SK-N-SH treated with all-trans-retinoic acid at 6 μM for 48 hours (cell line): ENCODE measurements around the gene FMN1.
A peak's percentile ranks its signal among the peaks of the same experiment; 100 is the strongest.

Experiments used
- ATAC-seq: fragments of 200-7000 bp; cut with Tn5 transposase; 3 replicates; pipeline ENCODE4 v1.9.1; 2020; ENCODE audit warnings: mild to moderate bottlenecking, moderate library complexity
- ARNTL ChIP-seq: fragments of 450-650 bp; formaldehyde crosslinking; IDR thresholded peaks from 2 replicates; pipeline ENCODE4 v1.5.0; 2020; ENCODE audit warnings: low read depth, mild to moderate bottlenecking, moderate library complexity, borderline replicate concordance
- BACH2 ChIP-seq: fragments of 250-450 bp; sonication (Bioruptor Pico); IDR thresholded peaks from 2 replicates; pipeline ENCODE4 v1.9.0; 2021; ENCODE audit warnings: mild to moderate bottlenecking, borderline replicate concordance
- CSDC2 ChIP-seq: fragments of 250-450 bp; sonication (Bioruptor Pico); IDR thresholded peaks from 2 replicates; pipeline ENCODE4 v1.5.0; 2020; ENCODE audit warnings: mild to moderate bottlenecking, moderate library complexity
- ESRRG ChIP-seq: fragments of 250-450 bp; sonication (Bioruptor Pico); IDR thresholded peaks from 2 replicates; pipeline ENCODE4 v1.6.1; 2021; ENCODE audit warnings: mild to moderate bottlenecking
- GLIS3 ChIP-seq: fragments of 250-450 bp; sonication (Bioruptor Pico); IDR thresholded peaks from 2 replicates; pipeline ENCODE4 v1.5.0; 2020; ENCODE audit warnings: mild to moderate bottlenecking, moderate library complexity
- ISL1 ChIP-seq: fragments of 250-450 bp; sonication (Bioruptor Pico); IDR thresholded peaks from 2 replicates; pipeline ENCODE4 v2.1.2; 2022; ENCODE audit warnings: mild to moderate bottlenecking, moderate library complexity
- OSR1 ChIP-seq: fragments of 250-450 bp; sonication (Bioruptor Pico); IDR thresholded peaks from 2 replicates; pipeline ENCODE4 v1.8.0; 2022; ENCODE audit warnings: moderate library complexity, mild to moderate bottlenecking, inconsistent platforms
- PATZ1 ChIP-seq: fragments of 250-450 bp; sonication (Bioruptor Pico); IDR thresholded peaks from 2 replicates; pipeline ENCODE4 v1.8.0; 2020; ENCODE audit warnings: mild to moderate bottlenecking, moderate library complexity, borderline replicate concordance
- RARB ChIP-seq: fragments of 250-450 bp; sonication (Bioruptor Pico); IDR thresholded peaks from 2 replicates; pipeline ENCODE4 v1.8.0; 2021; ENCODE audit warnings: mild to moderate bottlenecking, moderate library complexity
- SNAI2 ChIP-seq: fragments of 250-450 bp; sonication (Bioruptor Pico); IDR thresholded peaks from 2 replicates; pipeline ENCODE4 v1.5.0; 2020; ENCODE audit warnings: mild to moderate bottlenecking, moderate library complexity
- TOX ChIP-seq: fragments of 250-450 bp; sonication (Bioruptor Pico); IDR thresholded peaks from 2 replicates; pipeline ENCODE4 v1.8.0; 2021; ENCODE audit warnings: mild to moderate bottlenecking, moderate library complexity, borderline replicate concordance
- TSHZ2 ChIP-seq: fragments of 250-450 bp; sonication (Bioruptor Pico); IDR thresholded peaks from 2 replicates; pipeline ENCODE4 v1.5.0; 2020; ENCODE audit warnings: mild to moderate bottlenecking, moderate library complexity
- ZC3H10 ChIP-seq: fragments of 250-450 bp; sonication (Bioruptor Pico); IDR thresholded peaks from 2 replicates; pipeline ENCODE4 v1.5.1; 2021; ENCODE audit warnings: mild to moderate bottlenecking, moderate library complexity
- ZFP3 ChIP-seq: fragments of 250-450 bp; sonication (Bioruptor Pico); IDR thresholded peaks from 2 replicates; pipeline ENCODE4 v1.5.0; 2020; ENCODE audit warnings: mild to moderate bottlenecking, moderate library complexity
- ZFP30 ChIP-seq: fragments of 450-650 bp; formaldehyde crosslinking; IDR thresholded peaks from 2 replicates; pipeline ENCODE4 v1.5.0; 2022; ENCODE audit warnings: mild to moderate bottlenecking, moderate library complexity
- ZNF565 ChIP-seq: fragments of 450-650 bp; formaldehyde crosslinking; conservative IDR thresholded peaks from 2 replicates; pipeline ENCODE4 v1.5.0; 2020; ENCODE audit warnings: low read depth, mild to moderate bottlenecking, moderate library complexity
- ZNF70 ChIP-seq: fragments of 450-650 bp; formaldehyde crosslinking; IDR thresholded peaks from 2 replicates; pipeline ENCODE4 v1.5.0; 2020; ENCODE audit warnings: mild to moderate bottlenecking, moderate library complexity
- TF ChIP-seq, protein P1 (sequence below): fragments of 250-450 bp; sonication (Bioruptor Pico); IDR thresholded peaks from 2 replicates; pipeline ENCODE4 v1.8.0; 2021; ENCODE audit warnings: low read depth, mild to moderate bottlenecking, moderate library complexity, borderline replicate concordance
- TF ChIP-seq, protein P2 (sequence below): fragments of 250-450 bp; sonication (Bioruptor Pico); IDR thresholded peaks from 2 replicates; pipeline ENCODE4 v1.5.1; 2021; ENCODE audit warnings: mild to moderate bottlenecking, moderate library complexity
- TF ChIP-seq, protein P3 (sequence below): fragments of 250-450 bp; sonication (Bioruptor Pico); IDR thresholded peaks from 2 replicates; pipeline ENCODE4 v1.5.1; 2020; ENCODE audit warnings: low read depth, mild to moderate bottlenecking, moderate library complexity

FMN1 gene

DNA sequence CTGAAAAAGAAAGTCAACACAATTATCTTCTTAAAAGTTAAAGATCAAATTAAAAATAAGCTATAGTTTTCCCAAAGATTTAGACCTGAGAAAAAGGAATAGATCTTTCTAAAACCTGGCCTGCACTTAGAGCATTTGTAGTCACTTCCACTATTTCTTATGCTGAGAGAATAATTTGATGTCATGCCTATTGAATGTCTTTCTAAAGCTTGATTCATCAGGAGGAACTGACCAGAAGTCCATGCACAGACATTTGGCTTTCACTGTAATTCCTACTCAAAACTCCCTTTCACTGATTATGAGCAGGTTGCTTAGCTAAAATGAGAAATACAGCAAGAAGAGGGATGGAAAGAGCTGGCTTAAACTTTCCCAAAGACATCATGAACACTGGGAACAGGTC lies 472.4 kb downstream of the FMN1 start (continued):
- no peak for TF ChIP-seq TSHZ2 (CRISPR knock-in tag)
- no peak for TF ChIP-seq CSDC2
- TF ChIP-seq, protein P1, sequence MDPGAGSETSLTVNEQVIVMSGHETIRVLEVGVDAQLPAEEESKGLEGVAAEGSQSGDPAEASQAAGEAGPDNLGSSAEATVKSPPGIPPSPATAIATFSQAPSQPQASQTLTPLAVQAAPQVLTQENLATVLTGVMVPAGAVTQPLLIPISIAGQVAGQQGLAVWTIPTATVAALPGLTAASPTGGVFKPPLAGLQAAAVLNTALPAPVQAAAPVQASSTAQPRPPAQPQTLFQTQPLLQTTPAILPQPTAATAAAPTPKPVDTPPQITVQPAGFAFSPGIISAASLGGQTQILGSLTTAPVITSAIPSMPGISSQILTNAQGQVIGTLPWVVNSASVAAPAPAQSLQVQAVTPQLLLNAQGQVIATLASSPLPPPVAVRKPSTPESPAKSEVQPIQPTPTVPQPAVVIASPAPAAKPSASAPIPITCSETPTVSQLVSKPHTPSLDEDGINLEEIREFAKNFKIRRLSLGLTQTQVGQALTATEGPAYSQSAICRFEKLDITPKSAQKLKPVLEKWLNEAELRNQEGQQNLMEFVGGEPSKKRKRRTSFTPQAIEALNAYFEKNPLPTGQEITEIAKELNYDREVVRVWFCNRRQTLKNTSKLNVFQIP (CRISPR knock-in tag) = no peak
- no peak for TF ChIP-seq TOX (CRISPR knock-in tag)

- no peak for ATAC-seq
- no peak for TF ChIP-seq ESRRG
- TF ChIP-seq ARNTL (CRISPR knock-in tag) = no peak
- TF ChIP-seq SNAI2 = no peak
Observed at GRCh38 chr15:32721596-32721995, 472.9 kb downstream of the FMN1 start.

GRCh38 chr15:32718821-32719716 lies 475.4 kb downstream of the FMN1 start:
- TF ChIP-seq, protein P2, sequence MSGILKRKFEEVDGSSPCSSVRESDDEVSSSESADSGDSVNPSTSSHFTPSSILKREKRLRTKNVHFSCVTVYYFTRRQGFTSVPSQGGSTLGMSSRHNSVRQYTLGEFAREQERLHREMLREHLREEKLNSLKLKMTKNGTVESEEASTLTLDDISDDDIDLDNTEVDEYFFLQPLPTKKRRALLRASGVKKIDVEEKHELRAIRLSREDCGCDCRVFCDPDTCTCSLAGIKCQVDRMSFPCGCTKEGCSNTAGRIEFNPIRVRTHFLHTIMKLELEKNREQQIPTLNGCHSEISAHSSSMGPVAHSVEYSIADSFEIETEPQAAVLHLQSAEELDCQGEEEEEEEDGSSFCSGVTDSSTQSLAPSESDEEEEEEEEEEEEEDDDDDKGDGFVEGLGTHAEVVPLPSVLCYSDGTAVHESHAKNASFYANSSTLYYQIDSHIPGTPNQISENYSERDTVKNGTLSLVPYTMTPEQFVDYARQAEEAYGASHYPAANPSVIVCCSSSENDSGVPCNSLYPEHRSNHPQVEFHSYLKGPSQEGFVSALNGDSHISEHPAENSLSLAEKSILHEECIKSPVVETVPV (CRISPR knock-in tag) = no peak
- peak; percentile 51 for ATAC-seq

DNA sequence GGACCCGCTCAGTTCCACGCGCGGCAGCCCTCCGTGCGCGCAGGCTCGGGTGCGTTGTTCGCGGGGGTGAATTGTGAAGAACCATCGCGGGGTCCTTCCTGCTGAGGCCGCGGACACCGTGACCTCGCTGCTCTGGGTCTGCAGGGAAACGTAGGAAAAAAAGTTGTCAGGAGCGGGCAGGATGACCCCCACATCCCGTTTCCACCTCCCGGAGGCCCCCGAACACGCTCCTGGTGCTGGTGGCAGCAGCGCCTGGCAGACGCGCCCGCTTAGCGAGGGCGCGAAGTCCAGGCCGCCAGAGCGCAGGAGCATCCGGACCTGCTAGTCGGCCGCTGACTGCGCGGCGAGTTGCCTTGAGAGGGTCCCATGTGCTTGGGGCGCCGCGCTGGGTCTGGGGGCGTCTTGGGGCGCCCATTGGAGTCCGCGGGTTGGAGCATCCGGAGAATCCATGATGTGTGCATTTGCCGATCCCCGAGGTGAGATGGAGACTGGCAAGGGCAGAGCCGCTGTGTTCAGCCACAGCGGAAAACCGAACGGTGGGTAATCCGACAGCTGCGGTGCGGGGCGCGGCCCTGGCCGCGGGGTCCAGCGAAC lies 476.2 kb downstream of the FMN1 start:
- ATAC-seq = peak; percentile 53

More for the DNA sequence above, 476.2 kb downstream of the FMN1 start:
- TF ChIP-seq ZFP30 (no peak), OSR1 (CRISPR knock-in tag) (no peak), ISL1 (CRISPR knock-in tag) (no peak), GLIS3 (CRISPR knock-in tag) (no peak), TSHZ2 (CRISPR knock-in tag) (no peak), ZNF70 (CRISPR knock-in tag) (no peak), ZC3H10 (no peak), ZFP3 (no peak), RARB (CRISPR knock-in tag) (no peak), ARNTL (CRISPR knock-in tag) (no peak), PATZ1 (no peak), ESRRG (no peak), ZNF565 (no peak), CSDC2 (no peak), BACH2 (CRISPR knock-in tag) (no peak)
- TF ChIP-seq, protein P3, sequence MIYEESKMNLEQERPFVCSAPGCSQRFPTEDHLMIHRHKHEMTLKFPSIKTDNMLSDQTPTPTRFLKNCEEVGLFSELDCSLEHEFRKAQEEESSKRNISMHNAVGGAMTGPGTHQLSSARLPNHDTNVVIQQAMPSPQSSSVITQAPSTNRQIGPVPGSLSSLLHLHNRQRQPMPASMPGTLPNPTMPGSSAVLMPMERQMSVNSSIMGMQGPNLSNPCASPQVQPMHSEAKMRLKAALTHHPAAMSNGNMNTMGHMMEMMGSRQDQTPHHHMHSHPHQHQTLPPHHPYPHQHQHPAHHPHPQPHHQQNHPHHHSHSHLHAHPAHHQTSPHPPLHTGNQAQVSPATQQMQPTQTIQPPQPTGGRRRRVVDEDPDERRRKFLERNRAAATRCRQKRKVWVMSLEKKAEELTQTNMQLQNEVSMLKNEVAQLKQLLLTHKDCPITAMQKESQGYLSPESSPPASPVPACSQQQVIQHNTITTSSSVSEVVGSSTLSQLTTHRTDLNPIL = no peak
- TF ChIP-seq, protein P2 (CRISPR knock-in tag) = no peak
- TF ChIP-seq, all 23 proteins: peak for 0
